Neural cell (in vitro differentiated cells): ENCODE data around the gene LRRC74B. TPM values are rescaled to one million over a fixed set of nuclear protein-coding genes. Genes with fewer than 3 reads are reported as not detected.
"Not testable (repeated sequence)": the region's sequence is repeated elsewhere in the genome, so short reads cannot be mapped to it uniquely, and the experiment has no call there.

Source experiments
- H2AFZ ChIP-seq: fragments of 200-600, 300-800 bp; sonication (generic), shearing (Covaris generic); 2 replicates; pipeline ENCODE4 v1.6.0; 2014; ENCODE audit warnings: low read depth, mild to moderate bottlenecking, antibody characterized with exemption, low read length, moderate library complexity
- H3F3A ChIP-seq: fragments of 200-600 bp; shearing (Covaris generic); 2 replicates; pipeline ENCODE4 v1.6.1; 2016; ENCODE audit warnings: mild to moderate bottlenecking, moderate library complexity, mixed read lengths, antibody characterized with exemption, low read length; ENCODE audit not compliant: insufficient read depth, poor library complexity, severe bottlenecking
- H3K27ac ChIP-seq: fragments of 200-600, 300-800 bp; sonication (generic), shearing (Covaris generic); 2 replicates; pipeline ENCODE4 v1.5.1; 2014; ENCODE audit warnings: mild to moderate bottlenecking, low read length, moderate library complexity
- H3K27me3 ChIP-seq: fragments of 300-800, 200-600 bp; sonication (generic), shearing (Covaris generic); 2 replicates; pipeline ENCODE4 v1.6.0; 2014; ENCODE audit warnings: mild to moderate bottlenecking, low read depth, low read length, moderate library complexity; ENCODE audit not compliant: insufficient read depth
- H3K36me3 ChIP-seq: fragments of 300-800, 200-600 bp; sonication (generic), shearing (Covaris generic); 2 replicates; pipeline ENCODE4 v1.5.1; 2014; ENCODE audit warnings: mild to moderate bottlenecking, antibody characterized with exemption, low read length, moderate library complexity; ENCODE audit not compliant: insufficient read depth
- H3K4me2 ChIP-seq: fragments of 300-800, 200-600 bp; sonication (generic), shearing (Covaris generic); 2 replicates; pipeline ENCODE4 v1.6.0; 2014; ENCODE audit warnings: mild to moderate bottlenecking, low read length
- H3K4me3 ChIP-seq: fragments of 300-800, 200-600 bp; sonication (generic), shearing (Covaris generic); 2 replicates; pipeline ENCODE4 v1.5.1; 2014; ENCODE audit warnings: mild to moderate bottlenecking, low read length, moderate library complexity
- H3K79me2 ChIP-seq: fragments of 200-600 bp; shearing (Covaris generic); replicated peaks from 2 replicates; pipeline ENCODE4 v1.6.0; 2014; ENCODE audit warnings: mild to moderate bottlenecking, low read length, moderate library complexity; ENCODE audit not compliant: insufficient read depth
- H3K9ac ChIP-seq: fragments of 300-800, 200-600 bp; sonication (generic), shearing (Covaris generic); 2 replicates; pipeline ENCODE4 v1.6.1; 2016; ENCODE audit warnings: mild to moderate bottlenecking, low read length, mixed read lengths
- H3K9me2 ChIP-seq: fragments of 200-600 bp; shearing (Covaris generic); 2 replicates; pipeline ENCODE4 v1.6.1; 2016; ENCODE audit warnings: mild to moderate bottlenecking, low read length, mixed read lengths; ENCODE audit not compliant: insufficient read depth
- H3K9me3 ChIP-seq: fragments of 200-600, 300-800 bp; sonication (generic), shearing (Covaris generic); 2 replicates; pipeline ENCODE4 v1.6.1; 2016; ENCODE audit warnings: mild to moderate bottlenecking, mixed run types, low read length, moderate library complexity, mixed read lengths
- H4K20me1 ChIP-seq: fragments of 200-600 bp; shearing (Covaris generic); 2 replicates; pipeline ENCODE4 v1.6.1; 2016; ENCODE audit warnings: mild to moderate bottlenecking, mixed run types; ENCODE audit not compliant: insufficient read depth
- CTCF ChIP-seq: fragments of 450-650 bp; IDR thresholded peaks from 2 replicates; pipeline ENCODE4 v1.5.1; 2014; ENCODE audit warnings: antibody characterized with exemption, mild to moderate bottlenecking, moderate library complexity; ENCODE audit not compliant: poor library complexity, severe bottlenecking
- EP300 ChIP-seq: fragments of 450-650 bp; conservative IDR thresholded peaks from 2 replicates; pipeline ENCODE4 v1.6.1; 2014; ENCODE audit warnings: antibody characterized with exemption, mild to moderate bottlenecking, moderate library complexity; ENCODE audit not compliant: poor library complexity, severe bottlenecking
- EZH2 ChIP-seq: fragments of 200-600, 300-800 bp; shearing (Covaris generic), sonication (generic); IDR thresholded peaks from 2 replicates; pipeline ENCODE4 v1.6.1; 2014; ENCODE audit warnings: antibody characterized with exemption, low read length, borderline replicate concordance, mild to moderate bottlenecking; ENCODE audit not compliant: insufficient read depth, poor library complexity, severe bottlenecking
- MXI1 ChIP-seq: fragments of 450-650 bp; conservative IDR thresholded peaks from 2 replicates; pipeline ENCODE4 v1.6.1; 2014; ENCODE audit warnings: antibody characterized with exemption, mild to moderate bottlenecking; ENCODE audit not compliant: poor library complexity, severe bottlenecking
- POLR2AphosphoS5 ChIP-seq: IDR thresholded peaks from 2 replicates; pipeline ENCODE4 v1.6.1; 2012
- RAD21 ChIP-seq: fragments of 450-650 bp; conservative IDR thresholded peaks from 2 replicates; pipeline ENCODE4 v1.6.1; 2014; ENCODE audit warnings: antibody characterized with exemption, mild to moderate bottlenecking, moderate library complexity
- REST ChIP-seq: IDR thresholded peaks from 2 replicates; pipeline ENCODE4 v1.6.1; 2012; ENCODE audit warnings: borderline replicate concordance
- SMC3 ChIP-seq: fragments of 450-650 bp; conservative IDR thresholded peaks from 2 replicates; pipeline ENCODE4 v1.6.1; 2014; ENCODE audit warnings: antibody characterized with exemption, mild to moderate bottlenecking, moderate library complexity; ENCODE audit not compliant: poor library complexity
- TAF1 ChIP-seq: IDR thresholded peaks from 2 replicates; pipeline ENCODE4 v1.6.1; 2012; ENCODE audit warnings: low read depth
- polyA plus RNA-seq: library from polyadenylated mRNA; depleted of rRNA; stranded (reverse); fragments of >200 nt; gene quantifications from 2 replicates; pipeline ENCODE4 v1.2.3, GENCODE V29; 2014

LRRC74B gene
- polyA plus RNA-seq, 1 donor from 2014 or later: not detected

GRCh38 chr22:21069375-21069774 lies 23.6 kb downstream of the LRRC74B start:
- Histone ChIP-seq H3K27ac (no peak overlapping the region), H3K9me2 (no peaks in the 10 kb centered on the region), H3K9ac (no peak overlapping the region), H2AFZ (no peak overlapping the region), H3K4me2 (no peak overlapping the region), H3K79me2 (no peaks in the 10 kb centered on the region), H4K20me1 (no peaks in the 10 kb centered on the region), H3K36me3 (no peaks in the 10 kb centered on the region), H3K9me3 (no peaks in the 10 kb centered on the region), H3F3A (no peaks in the 10 kb centered on the region), H3K4me3 (no peak overlapping the region), H3K27me3 (no peaks in the 10 kb centered on the region)
- TF ChIP-seq POLR2AphosphoS5 (no peak), REST (no peak), EZH2 (no peak), TAF1 (no peak)

GRCh38 chr22:21070690-21071615 lies 25.2 kb downstream of the LRRC74B start:
- Histone ChIP-seq H3K4me3 (no peak overlapping the region), H3K79me2 (no peaks in the 10 kb centered on the region), H3K27ac (no peak overlapping the region), H3K27me3 (no peaks in the 10 kb centered on the region), H3F3A (no peaks in the 10 kb centered on the region), H2AFZ (no peak overlapping the region), H3K9me2 (no peaks in the 10 kb centered on the region), H3K9me3 (no peaks in the 10 kb centered on the region), H4K20me1 (no peaks in the 10 kb centered on the region), H3K9ac (no peak overlapping the region), H3K4me2 (no peak overlapping the region), H3K36me3 (no peaks in the 10 kb centered on the region)
- TF ChIP-seq REST: no peak
- TF ChIP-seq EZH2: no peak
- TF ChIP-seq POLR2AphosphoS5: no peak
- TF ChIP-seq MXI1: no peak
- TF ChIP-seq SMC3: no peak
- TF ChIP-seq EP300: no peak
- TF ChIP-seq CTCF: no peak
- no peak for TF ChIP-seq TAF1
- TF ChIP-seq RAD21: no peak

GRCh38 chr22:21071796-21072195 lies 26.1 kb downstream of the LRRC74B start:
- not testable (repeated sequence) for H2AFZ ChIP-seq, H3K27me3 ChIP-seq, H4K20me1 ChIP-seq, H3K27ac ChIP-seq, H3K9ac ChIP-seq, H3K79me2 ChIP-seq, H3K9me3 ChIP-seq, H3K36me3 ChIP-seq, H3K4me2 ChIP-seq, H3K4me3 ChIP-seq, H3F3A ChIP-seq, H3K9me2 ChIP-seq
